Type B pancreatic cell (in vitro differentiated cells): Measurements from ENCODE around the gene CENPA. TPM values are rescaled to one million over a fixed set of nuclear protein-coding genes. Genes with fewer than 3 reads are reported as not detected.

ENCODE experiments used
- DNase-seq: peaks from one replicate; pipeline ENCODE4 v3.0.0; 2021; ENCODE audit warnings: mixed read lengths; ENCODE audit not compliant: unreplicated experiment; ENCODE audit errors: extremely low spot score
- H3K27ac Mint-ChIP-seq: 2 replicates; pipeline ENCODE4 v1.8.0; 2021; ENCODE audit warnings: mild to moderate bottlenecking, mixed read lengths
- H3K27me3 Mint-ChIP-seq: 2 replicates; pipeline ENCODE4 v1.8.0; 2021; ENCODE audit warnings: mixed read lengths
- H3K36me3 Mint-ChIP-seq: 2 replicates; pipeline ENCODE4 v1.8.0; 2021; ENCODE audit warnings: mixed read lengths
- H3K4me1 Mint-ChIP-seq: one replicate; pipeline ENCODE4 v1.8.0; 2021; ENCODE audit warnings: mixed read lengths; ENCODE audit not compliant: unreplicated experiment
- H3K4me3 Mint-ChIP-seq: 2 replicates; pipeline ENCODE4 v1.8.0; 2021; ENCODE audit warnings: mild to moderate bottlenecking, mixed read lengths
- H3K9me3 Mint-ChIP-seq: 2 replicates; pipeline ENCODE4 v1.8.0; 2021; ENCODE audit warnings: mixed read lengths
- CTCF ChIP-seq: fragments of 200-600 bp; sonication (generic); conservative IDR thresholded peaks from 2 replicates; pipeline ENCODE4 v1.5.0; 2021; ENCODE audit warnings: antibody characterized with exemption, mild to moderate bottlenecking
- total RNA-seq: library from RNA; stranded (reverse); gene quantifications from 2 replicates; pipeline ENCODE4 v1.2.1, GENCODE V29; 2021; ENCODE audit warnings: low replicate concordance

CENPA gene
- total RNA-seq, 1 donor from 2014 or later = 24.7 TPM

GRCh38 chr2:26764078-26764887 lies 21.6 kb upstream of the CENPA start, which contains the start of gene SLC35F6:
Gene SLC35F6 (plus strand): TSS chr2:26764284. CDS start chr2:26764350, 66 bp downstream.
- Mint-ChIP-seq H3K4me1 (peaks cover 21% of the 10 kb centered on the region), H3K27me3 (no peaks in the 10 kb centered on the region), H3K9me3 (no peaks in the 10 kb centered on the region), H3K4me3 (peak within 1 kb of the TSS; percentile 95), H3K36me3 (no peaks in the 10 kb centered on the region), H3K27ac (peak within 1 kb of the TSS; percentile 71)
- DNase-seq = peak; percentile 88
- no peak for TF ChIP-seq CTCF

GRCh38 chr2:26764906-26765305 lies 20.9 kb upstream of the CENPA start:
- peaks cover 27% of the 10 kb centered on the region for H3K4me1 Mint-ChIP-seq
- H3K4me3 Mint-ChIP-seq = peak overlapping the region; percentile 95
- H3K36me3 Mint-ChIP-seq = no peaks in the 10 kb centered on the region
- no peaks in the 10 kb centered on the region for H3K9me3 Mint-ChIP-seq
- no peaks in the 10 kb centered on the region for H3K27me3 Mint-ChIP-seq
- H3K27ac Mint-ChIP-seq = peak overlapping the region; percentile 71
- no peak for TF ChIP-seq CTCF
- no peak for DNase-seq

- Mint-ChIP-seq H3K4me1 (peaks cover 27% of the 10 kb centered on the region), H3K36me3 (no peaks in the 10 kb centered on the region), H3K27me3 (no peaks in the 10 kb centered on the region), H3K9me3 (no peaks in the 10 kb centered on the region), H3K27ac (no peak overlapping the region), H3K4me3 (peak overlapping the region; percentile 95)
- DNase-seq = no peak
- TF ChIP-seq CTCF = no peak
These were observed 20.2 kb upstream of the CENPA start for GRCh38 chr2:26765475-26766200.

- Mint-ChIP-seq H3K4me3 (peak overlapping the region; percentile 37), H3K36me3 (no peaks in the 10 kb centered on the region), H3K9me3 (no peaks in the 10 kb centered on the region), H3K27ac (peak overlapping the region; percentile 34), H3K27me3 (no peaks in the 10 kb centered on the region), H3K4me1 (peaks cover 35% of the 10 kb centered on the region)
- DNase-seq = no peak
- TF ChIP-seq CTCF = no peak
These were observed 18.7 kb upstream of the CENPA start for GRCh38 chr2:26767129-26767528.

- TF ChIP-seq CTCF = no peak
- H3K9me3 Mint-ChIP-seq = no peaks in the 10 kb centered on the region
- peaks cover 42% of the 10 kb centered on the region for H3K4me1 Mint-ChIP-seq
- no peak overlapping the region for H3K4me3 Mint-ChIP-seq
- no peak overlapping the region for H3K27ac Mint-ChIP-seq
- H3K36me3 Mint-ChIP-seq = no peaks in the 10 kb centered on the region
- DNase-seq = no peak
- no peaks in the 10 kb centered on the region for H3K27me3 Mint-ChIP-seq
These were observed 17.9 kb upstream of the CENPA start for GRCh38 chr2:26767894-26768487.
